Neutrophil (primary cell): Measurements from ENCODE around the gene PEMT.

ENCODE experiments used
- H3K27ac ChIP-seq: fragments of 200-600 bp; sonication (generic); 2 replicates; pipeline ENCODE4 v1.5.1; 2016; ENCODE audit warnings: mild to moderate bottlenecking, moderate library complexity
- H3K27me3 ChIP-seq: fragments of 200-600 bp; sonication (generic); 2 replicates; pipeline ENCODE4 v1.6.0; 2016; ENCODE audit warnings: mild to moderate bottlenecking
- H3K36me3 ChIP-seq: fragments of 200-600 bp; sonication (generic); 2 replicates; pipeline ENCODE4 v1.5.1; 2017
- H3K4me1 ChIP-seq, 2 experiments: fragments of 200-600 bp in 1 of 2; sonication (generic) in 1 of 2; 1 replicate in 1 of 2; 2 replicates in 1 of 2; pipeline versions ENCODE4 v1.5.1 to v1.6.1; 2013 to 2016; ENCODE audit warnings: low read depth in 1 of 2, low read length in 1 of 2, mild to moderate bottlenecking in 1 of 2, moderate library complexity in 1 of 2; ENCODE audit not compliant: control insufficient read depth in 1 of 2, insufficient read depth in 1 of 2
- H3K4me3 ChIP-seq, 2 experiments: fragments of 200-600 bp in 1 of 2; sonication (generic) in 1 of 2; 1 replicate in 1 of 2; 2 replicates in 1 of 2; pipeline ENCODE4 v1.5.1; 2013 to 2016; ENCODE audit warnings: low read depth in 1 of 2, low read length in 1 of 2, mild to moderate bottlenecking in 1 of 2, moderate library complexity in 1 of 2
- H3K9me3 ChIP-seq: fragments of 200-600 bp; sonication (generic); 2 replicates; pipeline ENCODE4 v1.5.1; 2016
- TF ChIP-seq, protein P1 (sequence below): fragments of 200-600 bp; sonication (generic); IDR thresholded peaks from 2 replicates; pipeline ENCODE4 v1.5.1; 2016; ENCODE audit warnings: antibody characterized with exemption

The PEMT gene

DNA sequence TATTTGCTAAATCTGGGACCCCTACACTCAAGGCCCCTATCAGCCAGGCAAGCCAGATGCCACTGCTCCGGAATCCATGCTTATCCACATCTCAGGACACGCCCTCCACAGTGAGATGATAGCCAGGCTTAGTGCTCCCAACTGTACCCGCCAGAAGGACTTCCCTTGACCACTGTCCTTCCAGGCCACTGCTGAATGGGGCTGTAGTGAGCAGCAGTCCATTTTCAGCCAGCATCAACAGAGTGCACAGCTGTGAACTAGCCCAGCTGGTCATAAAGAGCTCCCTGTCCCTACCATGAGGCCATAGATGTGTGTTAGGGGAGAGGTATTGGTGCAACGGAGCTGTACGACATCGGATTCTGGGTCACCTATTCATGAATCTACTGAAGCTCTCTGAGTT is 127.7 kb downstream of the PEMT start:
- Histone ChIP-seq H3K36me3 (no peaks in the 10 kb centered on the region), H3K4me1 (no peaks in the 10 kb centered on the region), H3K27ac (no peak overlapping the region), H3K4me3 (no peak overlapping the region), H3K9me3 (no peaks in the 10 kb centered on the region), H3K27me3 (no peaks in the 10 kb centered on the region)
- TF ChIP-seq, protein P1, sequence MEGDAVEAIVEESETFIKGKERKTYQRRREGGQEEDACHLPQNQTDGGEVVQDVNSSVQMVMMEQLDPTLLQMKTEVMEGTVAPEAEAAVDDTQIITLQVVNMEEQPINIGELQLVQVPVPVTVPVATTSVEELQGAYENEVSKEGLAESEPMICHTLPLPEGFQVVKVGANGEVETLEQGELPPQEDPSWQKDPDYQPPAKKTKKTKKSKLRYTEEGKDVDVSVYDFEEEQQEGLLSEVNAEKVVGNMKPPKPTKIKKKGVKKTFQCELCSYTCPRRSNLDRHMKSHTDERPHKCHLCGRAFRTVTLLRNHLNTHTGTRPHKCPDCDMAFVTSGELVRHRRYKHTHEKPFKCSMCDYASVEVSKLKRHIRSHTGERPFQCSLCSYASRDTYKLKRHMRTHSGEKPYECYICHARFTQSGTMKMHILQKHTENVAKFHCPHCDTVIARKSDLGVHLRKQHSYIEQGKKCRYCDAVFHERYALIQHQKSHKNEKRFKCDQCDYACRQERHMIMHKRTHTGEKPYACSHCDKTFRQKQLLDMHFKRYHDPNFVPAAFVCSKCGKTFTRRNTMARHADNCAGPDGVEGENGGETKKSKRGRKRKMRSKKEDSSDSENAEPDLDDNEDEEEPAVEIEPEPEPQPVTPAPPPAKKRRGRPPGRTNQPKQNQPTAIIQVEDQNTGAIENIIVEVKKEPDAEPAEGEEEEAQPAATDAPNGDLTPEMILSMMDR: no peak

DNA sequence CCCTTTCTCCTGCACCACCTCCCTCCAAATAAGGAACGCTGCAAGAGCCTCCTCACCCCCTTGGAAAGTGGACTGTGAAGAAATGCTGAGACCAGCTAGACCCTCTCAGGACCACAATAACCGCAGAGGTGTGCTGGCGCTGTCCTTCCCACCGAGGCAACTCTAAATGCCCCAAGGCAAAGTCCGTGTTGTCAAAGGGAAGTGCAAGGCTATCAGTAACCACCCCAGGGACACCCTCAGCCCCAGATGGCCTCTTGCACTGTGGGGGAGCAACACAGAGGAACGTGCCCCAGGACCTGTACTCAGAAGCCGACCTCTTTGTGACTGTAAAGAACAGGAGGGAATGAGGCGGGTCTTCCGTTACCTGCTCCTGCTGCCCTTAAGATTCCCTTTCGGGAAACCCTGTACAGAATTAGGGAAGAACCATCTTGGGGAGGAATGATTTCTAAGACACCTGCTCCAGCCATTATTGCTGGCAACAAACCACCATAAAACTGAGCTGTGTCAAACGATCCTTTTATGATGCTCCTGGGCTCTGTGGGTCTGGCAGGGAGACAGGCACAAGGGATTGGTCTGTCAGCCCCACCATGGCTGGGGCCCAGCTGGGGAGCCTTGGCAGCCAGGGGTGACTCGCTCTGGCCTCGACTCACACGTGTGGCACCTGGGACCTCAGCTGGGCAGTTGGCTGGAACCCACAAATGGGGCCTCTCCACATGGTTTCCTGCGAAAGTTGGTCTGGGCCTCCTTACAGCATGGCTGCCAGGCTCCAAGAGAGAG is 129.3 kb downstream of the PEMT start:
- Histone ChIP-seq H3K9me3 (no peaks in the 10 kb centered on the region), H3K4me1 (no peaks in the 10 kb centered on the region), H3K27me3 (no peaks in the 10 kb centered on the region), H3K4me3 (no peak overlapping the region), H3K27ac (no peak overlapping the region), H3K36me3 (no peaks in the 10 kb centered on the region)
- TF ChIP-seq, protein P1: no peak

DNA sequence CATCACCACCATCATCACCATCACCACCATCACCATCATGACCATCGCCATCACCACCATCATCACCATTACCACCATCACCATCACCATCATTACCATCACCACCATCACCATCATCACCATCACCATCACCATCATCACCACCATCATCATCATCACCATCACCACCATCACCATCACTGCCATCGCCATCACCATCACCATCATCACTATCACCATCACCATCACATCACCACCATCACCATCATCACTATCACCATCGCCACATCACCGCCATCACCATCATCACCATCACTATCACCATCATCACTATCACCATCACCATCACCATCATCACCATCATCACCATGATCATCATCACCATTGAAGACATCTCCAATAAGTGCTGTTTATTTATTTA is 131.5 kb downstream of the PEMT start:
- H3K36me3 ChIP-seq: no peaks in the 10 kb centered on the region
- no peaks in the 10 kb centered on the region for H3K9me3 ChIP-seq
- TF ChIP-seq, protein P1: no peak
- no peaks in the 10 kb centered on the region for H3K4me1 ChIP-seq
- H3K27ac ChIP-seq: no peak overlapping the region
- no peaks in the 10 kb centered on the region for H3K27me3 ChIP-seq
- H3K4me3 ChIP-seq: no peak overlapping the region

DNA sequence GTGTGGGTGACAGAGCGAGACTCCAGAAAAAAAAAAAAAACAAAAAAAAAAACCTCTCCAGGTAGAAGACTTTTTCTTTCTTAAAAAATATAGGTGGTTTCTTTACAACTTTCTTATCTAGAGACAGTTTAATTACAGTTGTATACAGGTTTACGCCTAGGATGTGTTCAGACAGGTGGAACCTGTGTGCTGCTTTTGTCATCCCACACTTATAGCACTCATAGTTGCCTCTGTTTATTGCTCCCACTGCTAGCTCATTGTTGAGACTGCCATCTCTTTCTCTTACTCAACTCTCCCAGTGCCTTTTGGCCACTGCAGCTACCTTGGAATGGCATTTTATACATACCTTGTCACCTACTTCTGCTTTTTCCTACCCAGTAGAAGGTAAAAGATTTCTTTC is 133.8 kb downstream of the PEMT start:
- no peak overlapping the region for H3K4me3 ChIP-seq
- no peaks in the 10 kb centered on the region for H3K4me1 ChIP-seq
- TF ChIP-seq, protein P1: no peak
- H3K27ac ChIP-seq: no peak overlapping the region
- H3K36me3 ChIP-seq: no peaks in the 10 kb centered on the region
- H3K9me3 ChIP-seq: no peaks in the 10 kb centered on the region
- no peaks in the 10 kb centered on the region for H3K27me3 ChIP-seq

DNA sequence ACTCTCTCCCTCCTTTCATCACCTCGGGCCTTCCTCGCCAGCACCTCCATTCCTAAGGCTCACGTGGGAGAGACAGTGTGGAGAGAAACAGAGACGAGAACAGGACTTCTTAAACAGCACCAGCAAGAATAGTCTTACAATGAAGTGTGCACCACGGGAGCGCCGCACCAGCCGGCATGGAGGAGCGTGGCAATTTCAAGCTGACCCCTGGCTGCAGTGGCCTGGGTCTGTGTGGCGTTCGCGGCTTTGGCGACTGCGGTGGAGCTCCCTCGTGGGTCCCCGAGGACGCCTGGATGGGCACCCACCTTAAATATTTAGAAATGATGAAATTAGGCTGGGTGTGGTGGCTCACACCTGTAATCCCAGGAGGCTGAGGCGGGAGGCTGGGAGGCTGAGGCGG is 135.3 kb downstream of the PEMT start:
- Histone ChIP-seq H3K27me3 (no peaks in the 10 kb centered on the region), H3K4me3 (no peak overlapping the region), H3K4me1 (no peaks in the 10 kb centered on the region), H3K27ac (no peak overlapping the region), H3K36me3 (no peaks in the 10 kb centered on the region), H3K9me3 (no peaks in the 10 kb centered on the region)
- TF ChIP-seq, protein P1: no peak
